GM11168 (cell line): ENCODE measurements around the gene KCNK3.

ENCODE experiments used
- in situ Hi-C: fragments of 300-500 bp; cut with MboI; formaldehyde crosslinking; loops from one replicate; pipeline ENCODE4 v1.12.0; 2022; ENCODE audit warnings: low sequenced_read_pairs; ENCODE audit not compliant: unreplicated experiment

KCNK3 gene

GRCh38 chr2:26685989-26686839, 6.3 kb upstream of the KCNK3 start:
- in situ Hi-C loops, result no loop called here

GRCh38 chr2:26687328-26687727, 5.2 kb upstream of the KCNK3 start:
- in situ Hi-C loops, result no loop called here

DNA sequence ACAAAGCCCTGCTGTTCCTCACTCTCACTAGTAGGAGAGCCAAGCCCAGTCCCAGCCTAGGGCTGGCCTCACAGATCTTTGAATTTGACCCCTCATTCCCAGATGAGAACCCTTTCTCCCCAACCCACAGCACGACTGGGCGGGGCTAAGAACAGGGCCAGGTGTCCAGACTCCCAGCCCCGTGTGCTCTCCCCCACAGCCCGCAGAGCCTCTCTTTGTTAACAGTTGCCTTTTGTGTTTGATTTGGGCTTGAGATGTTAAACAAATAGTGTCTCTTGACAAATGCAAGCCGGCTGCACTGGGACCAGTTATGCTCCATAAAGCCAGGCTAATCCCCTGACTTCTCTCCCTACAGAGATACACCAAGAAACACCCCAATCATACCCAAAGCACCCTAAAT, 4.7 kb upstream of the KCNK3 start:
- in situ Hi-C loops, result no loop called here

DNA sequence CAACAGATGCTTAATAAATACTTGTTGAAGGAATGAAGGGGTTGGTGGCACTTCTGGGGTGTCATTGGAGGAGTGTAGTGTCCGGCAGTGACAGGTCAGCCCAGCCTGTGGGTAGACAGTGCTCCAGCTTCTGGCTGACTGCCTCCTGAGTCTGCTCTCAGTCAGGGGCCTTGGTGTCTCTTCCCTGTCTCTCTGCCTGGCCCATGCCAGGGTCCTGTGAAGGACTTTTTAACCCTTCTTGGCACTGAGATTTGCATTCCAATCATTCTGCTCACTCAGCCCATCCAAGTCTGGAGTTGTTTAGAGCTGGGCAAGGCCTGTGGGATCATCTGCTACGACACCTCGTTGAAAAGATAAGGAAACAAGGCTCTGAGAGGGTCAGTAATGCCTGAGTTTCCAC, 1.4 kb upstream of the KCNK3 start:
- in situ Hi-C loops, result no loop called here

GRCh38 chr2:26691881-26692278, 642 bp upstream of the KCNK3 start:
- in situ Hi-C loops, result no loop called here

DNA sequence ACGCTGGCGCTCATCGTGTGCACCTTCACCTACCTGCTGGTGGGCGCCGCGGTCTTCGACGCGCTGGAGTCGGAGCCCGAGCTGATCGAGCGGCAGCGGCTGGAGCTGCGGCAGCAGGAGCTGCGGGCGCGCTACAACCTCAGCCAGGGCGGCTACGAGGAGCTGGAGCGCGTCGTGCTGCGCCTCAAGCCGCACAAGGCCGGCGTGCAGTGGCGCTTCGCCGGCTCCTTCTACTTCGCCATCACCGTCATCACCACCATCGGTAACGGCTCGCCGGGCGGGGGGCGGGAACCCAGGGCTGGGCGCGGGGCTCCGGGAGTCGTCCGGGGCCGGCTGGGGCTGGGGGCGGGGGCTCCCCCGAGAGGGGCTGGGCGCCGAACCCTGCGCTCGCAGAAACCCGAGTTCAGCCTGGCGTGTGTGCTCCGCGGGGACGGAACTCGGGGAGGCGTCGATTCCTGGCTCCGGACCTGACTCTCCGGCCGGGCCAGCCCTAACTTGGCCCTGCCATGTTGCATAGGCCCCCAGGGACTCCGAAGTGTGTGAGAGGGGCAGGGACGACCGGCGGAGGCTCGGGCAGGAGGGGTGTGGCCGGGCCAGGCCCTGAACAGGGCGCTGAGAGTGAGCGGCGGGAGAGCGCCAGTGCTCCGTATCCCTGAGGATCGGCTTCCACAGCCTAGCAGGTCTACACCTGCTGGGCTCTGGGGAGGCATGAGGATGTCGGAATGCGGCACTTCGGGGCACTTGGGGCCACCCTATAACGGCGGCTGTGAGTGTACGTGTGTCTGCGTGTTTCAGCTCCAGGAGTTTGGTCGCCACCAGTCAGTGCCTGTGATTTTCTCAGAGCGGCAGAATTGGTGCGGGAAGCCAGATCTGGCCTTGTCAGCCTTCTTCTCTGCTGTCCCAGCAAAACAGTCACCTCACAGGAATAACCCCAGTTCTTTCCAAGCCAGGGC, 651 bp downstream of the KCNK3 start:
- in situ Hi-C loops, result no loop called here

GRCh38 chr2:26694001-26694400, 1.5 kb downstream of the KCNK3 start:
- in situ Hi-C loops, result no loop called here

DNA sequence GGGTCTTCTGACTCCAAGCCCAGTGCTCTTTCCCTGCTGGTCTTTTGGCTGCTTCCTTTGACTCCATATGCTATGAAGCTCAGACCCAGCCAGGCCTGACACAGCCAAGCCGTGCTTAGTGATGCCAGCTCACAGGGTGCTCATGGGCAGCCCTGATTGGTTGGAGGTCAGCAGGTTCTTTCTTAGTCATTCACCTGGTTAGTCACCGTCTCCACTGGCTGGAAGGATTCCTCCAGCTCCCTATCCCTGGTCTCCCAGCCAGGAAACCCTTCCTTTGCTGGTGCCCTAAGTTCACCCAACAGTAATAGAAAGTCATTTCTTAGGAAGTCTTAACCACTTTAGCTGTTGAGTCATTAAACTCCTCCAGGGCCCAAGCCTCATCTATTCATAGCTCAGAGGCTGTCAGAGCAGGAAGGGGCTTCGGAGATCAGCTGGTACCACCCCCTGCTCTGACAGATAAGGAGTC, 3.9 kb downstream of the KCNK3 start:
- in situ Hi-C loops, result no loop called here

DNA sequence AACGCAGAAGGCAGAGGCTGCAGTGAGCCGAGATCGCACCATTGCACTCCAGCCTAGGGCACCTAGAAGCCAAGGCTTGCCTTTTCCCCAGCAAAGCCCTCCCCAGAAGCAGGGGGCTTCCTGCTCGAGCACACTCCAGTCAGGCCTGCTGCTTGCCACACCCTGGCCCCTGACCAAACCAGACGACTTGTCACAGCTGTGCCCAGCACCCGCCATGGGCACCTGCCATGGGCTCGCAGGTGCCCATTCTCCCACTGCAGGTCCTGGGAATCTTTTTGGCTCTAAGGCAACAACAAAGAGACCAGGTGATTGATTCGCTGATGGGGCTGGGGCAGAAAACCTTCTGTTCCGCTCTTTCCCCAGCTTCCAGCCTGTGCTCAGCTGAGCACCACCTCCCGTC, 4.9 kb downstream of the KCNK3 start:
- in situ Hi-C loops, result no loop called here

DNA sequence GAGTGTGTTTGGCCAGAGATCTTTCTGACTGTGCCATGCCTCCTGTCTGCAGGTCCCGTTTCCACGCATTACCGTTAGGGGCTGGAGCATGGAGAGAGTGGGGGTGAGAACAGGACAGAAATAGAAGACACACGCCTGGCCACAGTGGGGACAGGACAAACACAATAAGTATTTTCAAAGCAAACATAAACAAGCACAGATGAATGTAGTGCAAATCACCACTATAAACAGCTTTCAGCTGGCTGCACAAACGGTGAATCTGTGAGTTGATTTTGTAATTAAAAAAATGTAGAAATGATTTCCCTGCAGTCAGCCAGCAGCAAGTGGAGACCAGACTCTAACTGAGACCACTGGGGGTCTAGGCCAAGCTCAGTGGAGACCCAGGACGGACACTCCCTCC, 6.8 kb downstream of the KCNK3 start:
- in situ Hi-C loops, result no loop called here

GRCh38 chr2:26700078-26700477, 7.6 kb downstream of the KCNK3 start:
- in situ Hi-C loops, result no loop called here

GRCh38 chr2:26701596-26701995, 9.1 kb downstream of the KCNK3 start:
- in situ Hi-C loops, result no loop called here

DNA sequence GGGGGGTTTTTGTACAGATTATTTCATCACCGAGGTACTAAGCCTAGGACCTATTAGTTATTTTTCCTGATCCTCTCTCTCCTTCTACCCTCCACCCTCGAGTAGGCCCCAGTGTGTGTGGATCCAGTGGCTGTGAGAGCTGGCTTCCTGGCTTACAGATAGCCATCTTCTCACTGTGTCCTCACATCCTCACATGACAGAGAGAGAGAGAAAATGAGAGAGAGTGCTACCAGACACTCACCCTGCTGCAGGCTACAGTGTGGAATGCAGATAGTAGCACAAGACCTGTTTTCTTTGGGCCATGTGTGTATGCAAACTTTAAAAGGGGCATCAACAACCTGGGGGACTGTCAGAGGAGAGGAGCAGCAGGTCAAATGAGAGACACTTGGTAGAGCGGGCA, 9.5 kb downstream of the KCNK3 start:
- in situ Hi-C loops, result no loop called here

DNA sequence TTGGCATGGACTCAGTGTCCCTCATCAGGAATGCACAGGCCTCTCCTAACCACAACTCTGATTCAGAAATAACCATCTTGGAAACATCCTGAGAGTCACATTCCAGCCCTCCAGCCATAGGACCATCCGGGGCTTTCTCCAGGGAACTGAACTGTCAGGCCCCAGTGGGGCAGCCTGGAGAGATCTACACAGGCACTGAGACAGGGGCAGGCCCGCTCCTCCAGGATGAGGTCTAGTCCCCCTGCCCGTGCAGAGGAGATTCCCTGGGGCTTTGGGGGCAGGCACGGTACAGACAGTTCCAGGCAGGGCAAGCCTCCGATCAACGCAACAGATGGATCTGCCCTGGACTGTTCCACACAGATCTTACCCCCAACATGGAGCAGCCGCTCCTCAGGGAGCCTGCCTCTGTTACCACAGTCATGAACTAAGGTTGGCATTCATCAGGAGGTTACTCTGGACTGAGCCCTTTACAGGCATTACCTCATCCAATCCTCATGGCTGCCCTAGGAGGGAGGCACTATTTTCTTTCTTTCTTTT, 12.0 kb downstream of the KCNK3 start:
- in situ Hi-C loops, result no loop called here

DNA sequence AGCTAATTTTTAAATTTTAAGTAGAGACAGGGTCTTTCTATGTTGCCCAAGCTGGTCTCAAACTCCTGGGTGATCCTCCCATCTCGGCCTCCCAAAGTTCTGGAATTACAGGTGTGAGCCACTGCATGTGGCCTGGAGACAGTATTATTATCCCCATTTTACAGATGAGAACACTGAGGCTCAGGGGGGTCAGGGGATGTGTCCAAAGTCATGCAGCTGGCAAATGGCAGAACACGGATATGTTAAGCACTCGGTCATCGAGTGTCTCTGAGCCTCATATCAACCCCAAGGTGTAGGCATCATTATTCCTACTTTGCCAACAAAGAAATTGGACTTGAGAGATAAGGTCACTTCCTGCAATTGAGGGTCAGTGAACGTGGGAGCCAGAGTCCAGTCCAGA, 12.6 kb downstream of the KCNK3 start:
- in situ Hi-C loops, result no loop called here

- in situ Hi-C loops, result no loop called here
Measured at GRCh38 chr2:26706093-26706492, 13.6 kb downstream of the KCNK3 start.

- in situ Hi-C loops, result no loop called here
Measured at GRCh38 chr2:26706616-26707473, 14.3 kb downstream of the KCNK3 start.

- in situ Hi-C loops, result no loop called here
Measured at GRCh38 chr2:26707747-26708146, 15.2 kb downstream of the KCNK3 start.

- in situ Hi-C loops, result no loop called here
Measured at GRCh38 chr2:26708457-26708856, 15.9 kb downstream of the KCNK3 start.
